ENCODE results near the gene BICRA.

GRCh38 chr19:47711652-47712242 lies 102.8 kb downstream of the BICRA start:
- TF ChIP-seq CTCF (IDR thresholded peaks at IDR 0.05; ENCODE audit: borderline replicate concordance, extremely low read depth, low read length, poor library complexity, severe bottlenecking) (no peak), EZH2 (IDR thresholded peaks at IDR 0.05; ENCODE audit: borderline replicate concordance, low read depth, low read length, severe bottlenecking) (no peak)

All from DND-41 (cell line).